Thyroid gland (tissue), 4 donors: ENCODE data around the gene ANKRD13C.

Experiments used
- CTCF ChIP-seq, 6 experiments: fragments of 200-600 bp in 3 of 6; fragments of 450-650 bp in 3 of 6; sonication (generic) in 3 of 6; IDR thresholded peaks; one replicate each; pipeline ENCODE4 v1.5.1; 2016 to 2019; ENCODE audit warnings: antibody characterized with exemption in 6 of 6, mild to moderate bottlenecking in 2 of 6, inconsistent platforms in 1 of 6, moderate library complexity in 1 of 6
- POLR2A ChIP-seq, 2 donors: fragments of 450-650 bp; IDR thresholded peaks; one replicate each; pipeline ENCODE4 v1.6.1; 2017; ENCODE audit warnings: antibody characterized with exemption in 2 of 2, mild to moderate bottlenecking in 2 of 2, moderate library complexity in 1 of 2

- TF ChIP-seq CTCF (IDR thresholded peaks at IDR 0.05), result no peak
- TF ChIP-seq POLR2A (IDR thresholded peaks at IDR 0.05), result no peak
Observed at GRCh38 chr1:70383483-70383882, 29.0 kb upstream of the ANKRD13C start.
